Measurements from ENCODE around the gene RLIM. TPM values are rescaled to one million over a fixed set of nuclear protein-coding genes. Genes with fewer than 3 reads are reported as not detected.

RLIM gene
- total and polyA plus RNA-seq, 2 of the 8 experiments (the other 6 are each of a cell fraction or from before 2014, with no cell fraction given): 6.3 to 34.6 TPM

DNA sequence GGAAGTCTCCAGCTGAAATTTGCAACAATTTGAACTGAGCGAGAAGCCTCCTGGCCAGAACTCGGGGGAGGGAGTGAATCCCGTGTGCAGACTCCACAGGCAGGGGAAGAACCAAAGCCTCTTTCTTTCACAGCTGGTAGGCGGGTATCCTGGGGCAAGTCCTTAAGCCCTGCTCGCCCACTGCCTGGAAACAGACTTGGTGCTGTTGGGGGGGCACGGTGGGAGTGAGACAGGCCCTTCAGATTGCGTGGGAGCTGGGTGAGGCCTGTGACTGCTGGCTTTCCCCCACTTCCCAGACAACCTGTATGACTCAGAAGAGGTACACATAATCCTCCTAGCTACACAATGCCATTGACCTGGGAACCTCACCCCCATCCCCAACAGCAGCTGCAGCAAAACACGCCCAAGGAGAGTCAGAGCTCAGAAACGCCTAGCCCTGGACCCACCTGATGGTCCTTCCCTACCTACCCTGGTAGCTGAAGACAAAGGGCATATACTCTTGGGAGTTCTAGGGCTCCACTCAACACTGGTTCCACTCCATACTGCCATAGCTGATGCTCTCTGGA, 22.4 kb upstream of the RLIM start:
- POLR2A ChIA-PET (ENCODE audit: partially characterized antibody): no interaction called here
- no peak overlapping the region for H2AK5ac ChIP-seq (ENCODE audit: low read depth, low read length)
- TF ChIP-seq GTF2F1 (IDR thresholded peaks at IDR 0.05; ENCODE audit: borderline replicate concordance, low read depth, low read length): no peak
- TF ChIP-seq TBP (IDR thresholded peaks at IDR 0.05; ENCODE audit: low read depth, low read length): no peak

More for the DNA sequence above, 22.4 kb upstream of the RLIM start:
- no CpG with 5 or more reads among the region's 9 CpGs for WGBS, 2 experiments (ENCODE audit: extremely low coverage in 1 of 2, insufficient coverage in 1 of 2, insufficient read length in 1 of 2, insufficient replicate concordance in 2 of 2, low coverage in 1 of 2, low lambda C conversion rate in 2 of 2, missing lambda C conversion rate in 1 of 2)
- Histone ChIP-seq H3K14ac (ENCODE audit: insufficient read length) (no peak overlapping the region), H2BK120ac (replicated peaks; ENCODE audit: low read depth, low read length) (no peak overlapping the region), H3K36me3 (ENCODE audit: control insufficient read depth in 2 of 4, insufficient read depth in 4 of 4, low read length in 3 of 4) (no peaks in the 10 kb centered on the region), H2BK5ac (ENCODE audit: low read depth, low read length) (no peak overlapping the region), H2BK20ac (ENCODE audit: low read length) (no peak overlapping the region), H3K9ac (replicated peaks in 1 of 4; ENCODE audit: extremely low read depth in 1 of 4, low read depth in 3 of 4, low read length in 3 of 4) (no peak overlapping the region), H3K4ac (replicated peaks; ENCODE audit: insufficient read length, low read depth, low read length) (no peak overlapping the region), H4K8ac (ENCODE audit: extremely low read depth, insufficient read depth, low read length) (no peak overlapping the region), H3K18ac (ENCODE audit: extremely low read depth, low read length) (no peak overlapping the region), H2AFZ (ENCODE audit: low read length) (no peak overlapping the region), H3K79me1 (ENCODE audit: low read depth, low read length) (no peaks in the 10 kb centered on the region), H3K4me1 (replicated peaks in 1 of 4; ENCODE audit: control insufficient read depth in 3 of 4, insufficient read depth in 4 of 4, low read length in 3 of 4) (no peaks in the 10 kb centered on the region), H3K23me2 (ENCODE audit: low read depth, low read length) (no peaks in the 10 kb centered on the region), H4K5ac (ENCODE audit: insufficient read length, low read depth, low read length) (no peak overlapping the region), H3K4me3 (ENCODE audit: extremely low read depth in 1 of 4, insufficient read depth in 2 of 4, low read depth in 3 of 4, low read length in 4 of 4) (no peak overlapping the region), H3K4me2 (ENCODE audit: insufficient read depth in 1 of 2, low read depth in 2 of 2, low read length in 2 of 2) (no peak overlapping the region), H2BK15ac (ENCODE audit: low read length) (no peak overlapping the region), H3K79me2 (ENCODE audit: control insufficient read depth in 1 of 2, insufficient read depth in 2 of 2, low read length in 2 of 2) (no peaks in the 10 kb centered on the region), H2BK12ac (ENCODE audit: low read depth, low read length) (no peak overlapping the region), H3K27ac (ENCODE audit: low read depth, low read length) (no peak overlapping the region), H4K91ac (replicated peaks; ENCODE audit: insufficient read length, low read length) (no peak overlapping the region), H3K23ac (ENCODE audit: insufficient read length) (no peak overlapping the region), H3K27me3 (replicated peaks in 1 of 4; ENCODE audit: control insufficient read depth in 3 of 4, extremely low read depth in 1 of 4, insufficient read depth in 3 of 4, low read length in 3 of 4) (no peaks in the 10 kb centered on the region), H4K20me1 (replicated peaks in 1 of 2; ENCODE audit: control insufficient read depth in 1 of 2, insufficient read depth in 2 of 2, low read length in 2 of 2) (no peaks in the 10 kb centered on the region), H3K9me3 (ENCODE audit: insufficient read depth in 2 of 2, low read depth in 1 of 2, low read length in 1 of 2) (no peaks in the 10 kb centered on the region), H3K56ac (replicated peaks; ENCODE audit: insufficient read length, low read depth, low read length) (no peak overlapping the region)
- CTCF ChIA-PET (ENCODE audit: partially characterized antibody): interaction anchor here (0.6 kb wide), 1 partner anchor 21 kb away, joined by 3 read pairs; no protein-coding TSS in a partner anchor
- no peak for DNase-seq (ENCODE audit: low read depth in 1 of 2, low spot score in 2 of 2)
- no peak for FAIRE-seq

Measured in H1 (cell line).